AML-193 (cell line): ENCODE measurements around the gene PKHD1.
A peak's percentile ranks its signal among the peaks of the same experiment; 100 is the strongest.

Source experiments
- DNase-seq, 2 experiments: peaks; one replicate each; lab custom pipeline; 2025; lab: John Stamatoyannopoulos, UW

The PKHD1 gene

DNA sequence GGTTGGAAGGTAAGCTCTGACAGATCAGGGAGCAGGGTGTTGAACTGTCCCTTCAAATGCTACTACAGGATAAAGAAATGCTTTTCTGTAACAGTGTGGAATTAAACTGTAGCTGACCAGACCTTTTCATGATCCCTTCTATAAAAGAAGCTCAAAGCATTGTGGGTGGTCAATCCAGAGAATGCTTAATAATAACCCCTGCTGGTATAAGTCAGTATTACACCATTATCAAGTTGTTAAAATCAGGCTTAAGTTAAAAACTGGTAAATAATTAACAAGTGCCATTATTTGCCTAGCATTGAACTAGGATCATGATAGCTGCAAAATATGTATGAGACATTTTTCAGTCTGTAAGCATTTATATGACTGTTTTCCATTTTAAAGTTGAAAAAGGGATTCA lies 468.9 kb downstream of the PKHD1 start:
- DNase-seq = peak in 1 of 2 experiments; percentile 9

DNA sequence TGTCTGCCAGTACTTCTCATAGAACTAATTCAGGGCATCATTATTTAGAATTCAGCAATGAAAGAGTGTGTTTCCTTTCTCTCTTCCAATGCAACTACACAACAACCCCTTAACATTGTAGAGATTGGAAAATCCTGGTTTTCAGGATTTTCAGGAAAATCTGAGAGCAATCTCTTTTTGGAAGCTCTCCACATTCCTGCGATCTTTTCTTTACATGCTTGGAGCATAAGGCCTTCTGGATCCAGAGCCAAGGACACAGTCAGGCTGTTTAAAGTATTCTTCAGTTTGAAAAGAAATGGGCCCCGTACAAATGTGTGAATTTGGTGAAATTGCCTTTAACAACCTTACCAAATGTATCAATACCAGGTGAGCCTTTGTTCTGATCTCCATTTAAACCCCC lies 469.7 kb downstream of the PKHD1 start:
- no peak for DNase-seq

DNA sequence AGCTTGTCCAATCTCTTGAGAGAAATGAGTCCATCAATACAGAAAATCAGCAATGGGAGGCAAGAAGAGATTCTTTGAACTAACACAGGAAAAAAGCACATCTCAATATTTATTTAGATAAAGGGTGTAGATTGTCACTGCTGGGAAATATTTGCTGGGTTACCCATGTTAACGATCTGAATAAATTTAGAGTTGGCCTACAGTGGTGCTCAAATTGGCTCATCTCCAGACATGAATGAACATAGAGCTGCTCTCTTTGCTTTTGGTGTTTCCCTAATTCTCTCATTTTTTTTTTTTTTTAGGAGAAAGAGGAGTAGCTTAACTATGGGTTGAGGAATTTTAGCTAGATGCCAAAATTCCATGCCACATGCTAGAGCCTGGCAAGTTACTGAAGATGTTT lies 471.2 kb downstream of the PKHD1 start:
- DNase-seq = no peak

DNA sequence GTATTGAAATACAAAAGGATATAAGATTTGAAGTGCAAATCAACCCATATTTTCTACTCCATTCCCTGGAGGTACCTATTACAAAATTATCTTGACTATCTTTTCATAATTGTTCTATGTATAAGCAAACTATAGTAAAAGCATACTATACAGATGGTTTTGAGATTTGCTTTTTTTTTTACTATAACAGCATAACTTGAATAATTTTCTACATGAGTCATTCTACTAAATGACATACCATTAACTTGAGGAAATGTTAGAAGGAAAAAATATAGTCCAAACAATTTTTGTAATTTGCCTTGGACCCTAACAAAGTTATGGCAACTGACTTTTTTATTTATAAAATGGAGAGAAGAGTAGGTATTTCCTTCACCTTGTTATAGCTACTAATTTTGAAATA lies 472.7 kb downstream of the PKHD1 start:
- no peak for DNase-seq

DNA sequence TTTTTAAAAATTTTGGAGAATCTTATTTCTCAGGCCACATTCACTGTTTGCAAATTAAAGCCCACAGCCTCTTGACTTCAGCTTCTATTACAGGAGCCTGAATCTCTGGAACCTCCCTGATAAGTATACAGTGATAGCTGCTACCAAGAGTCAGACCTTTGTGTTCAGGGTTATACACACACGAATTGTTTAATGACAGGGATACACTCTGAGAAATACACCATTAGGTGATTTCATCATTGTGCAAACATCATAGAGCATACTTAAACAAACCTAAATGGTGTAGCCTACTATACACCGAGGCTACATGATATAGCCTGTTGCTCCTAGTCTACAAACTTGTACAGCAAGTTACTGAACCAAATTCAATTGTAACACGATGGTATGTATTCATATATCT lies 473.9 kb downstream of the PKHD1 start:
- DNase-seq = no peak

DNA sequence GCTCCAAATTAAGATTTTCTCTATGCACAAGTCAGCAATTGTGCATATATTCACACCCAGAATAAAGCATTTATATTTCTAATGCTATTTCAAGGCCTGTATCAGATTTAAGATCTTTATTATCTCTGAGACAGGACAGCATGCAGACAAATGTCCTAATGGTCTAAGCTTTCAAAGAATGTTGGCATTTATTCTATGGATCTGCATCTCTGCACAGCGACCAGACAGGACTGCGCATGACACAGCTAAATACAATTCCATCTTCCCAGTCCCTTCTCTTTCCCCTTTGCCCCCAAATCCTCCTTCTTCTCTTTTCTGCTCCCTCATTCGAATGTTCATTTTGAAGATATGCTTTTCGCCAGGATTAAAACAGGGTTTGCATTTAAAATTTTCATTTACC lies 478.5 kb downstream of the PKHD1 start:
- DNase-seq = no peak

DNA sequence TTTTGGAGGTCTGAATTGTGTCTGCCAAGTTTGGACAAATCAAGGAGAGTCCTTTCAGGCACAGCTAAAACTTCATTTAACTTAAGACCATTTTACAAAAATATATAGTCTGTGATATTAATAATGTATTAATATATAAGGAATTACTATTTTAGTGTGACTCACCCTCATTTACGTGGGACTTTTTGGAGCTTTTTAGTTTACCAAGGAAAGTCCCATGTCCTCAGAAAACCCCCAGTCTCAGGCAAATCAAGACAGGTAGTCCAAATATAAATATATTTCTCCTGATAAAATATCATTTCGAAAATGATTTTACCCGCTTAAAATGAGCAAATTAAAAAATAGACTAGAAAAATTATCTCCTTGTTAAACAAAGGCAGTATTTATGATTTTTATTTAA lies 479.0 kb downstream of the PKHD1 start:
- no peak for DNase-seq

DNA sequence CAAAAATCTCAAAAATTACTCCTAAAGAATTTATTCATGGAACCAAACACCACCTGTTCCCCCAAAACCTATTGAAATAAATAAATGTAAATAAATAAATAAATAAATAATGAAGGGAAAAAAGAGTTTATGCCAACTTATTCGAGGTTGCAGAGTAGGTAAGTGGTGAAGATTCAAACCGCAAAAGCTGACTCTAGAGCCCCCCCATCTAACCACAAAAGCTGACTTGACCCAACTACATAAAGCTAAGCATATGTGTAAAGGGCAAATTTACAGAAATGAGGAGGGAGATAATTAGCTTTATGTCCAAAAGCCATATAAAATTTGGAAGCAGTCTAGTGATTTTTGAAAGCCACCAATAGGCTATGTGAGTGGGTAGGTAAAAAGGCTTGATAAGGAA lies 486.9 kb downstream of the PKHD1 start:
- no peak for DNase-seq

DNA sequence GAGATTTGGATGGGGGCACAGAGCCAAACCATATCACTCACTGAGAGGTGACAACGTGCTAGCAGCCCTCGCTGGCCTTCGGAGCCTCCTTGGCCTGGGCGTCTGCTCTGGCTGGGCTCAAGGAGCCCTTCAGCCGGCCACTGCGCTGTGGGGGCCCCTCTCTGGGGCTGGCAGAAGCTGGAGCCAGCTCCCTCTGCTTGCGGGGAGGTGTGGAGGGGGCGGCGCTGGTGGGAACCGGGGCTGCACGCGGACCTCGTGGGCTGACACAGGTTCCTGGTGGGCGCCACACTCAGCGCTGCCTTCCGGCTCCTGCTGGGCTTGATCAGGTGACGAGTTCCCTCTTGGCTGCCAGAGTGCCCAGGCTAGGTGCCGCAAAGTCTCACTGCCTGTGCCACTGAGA lies 489.2 kb downstream of the PKHD1 start:
- DNase-seq = no peak

DNA sequence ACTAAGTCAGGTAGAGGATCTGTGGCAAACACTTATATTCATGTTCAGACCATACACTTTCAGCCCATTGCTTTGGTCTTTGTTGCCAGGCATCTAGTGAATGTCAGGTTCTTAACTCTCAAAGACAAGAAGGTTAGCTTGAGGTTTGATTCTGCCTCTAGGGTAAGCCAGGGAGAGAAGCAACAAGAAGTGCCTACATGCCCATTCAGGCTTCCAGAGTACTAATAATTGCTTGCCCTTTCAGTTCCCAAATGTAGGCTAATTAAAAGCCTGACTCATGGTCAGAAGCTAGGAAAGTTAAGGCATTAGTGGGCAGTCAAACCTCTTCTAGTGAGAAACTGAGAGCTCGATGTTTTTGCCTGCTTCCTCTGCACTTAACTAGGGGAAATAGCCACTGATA lies 492.4 kb downstream of the PKHD1 start:
- DNase-seq = no peak

DNA sequence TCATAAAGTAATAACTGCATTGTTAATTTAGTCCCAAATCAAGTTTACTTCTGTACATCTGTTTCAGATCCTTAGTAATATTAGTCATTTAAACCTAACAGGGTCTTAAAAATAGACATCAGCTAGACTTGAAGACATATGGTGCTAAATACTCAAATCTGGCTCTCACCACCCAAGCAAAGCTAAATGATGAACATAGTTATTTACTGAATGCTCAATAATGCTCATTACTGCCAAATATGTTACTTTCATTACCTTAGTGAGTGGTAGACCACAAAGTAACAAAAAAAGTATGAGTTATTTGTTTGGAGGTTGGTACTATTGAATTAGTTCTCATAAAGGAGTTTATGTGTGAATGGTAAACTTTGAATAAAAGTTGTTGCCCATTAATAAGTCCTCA lies 502.1 kb downstream of the PKHD1 start:
- DNase-seq = no peak

DNA sequence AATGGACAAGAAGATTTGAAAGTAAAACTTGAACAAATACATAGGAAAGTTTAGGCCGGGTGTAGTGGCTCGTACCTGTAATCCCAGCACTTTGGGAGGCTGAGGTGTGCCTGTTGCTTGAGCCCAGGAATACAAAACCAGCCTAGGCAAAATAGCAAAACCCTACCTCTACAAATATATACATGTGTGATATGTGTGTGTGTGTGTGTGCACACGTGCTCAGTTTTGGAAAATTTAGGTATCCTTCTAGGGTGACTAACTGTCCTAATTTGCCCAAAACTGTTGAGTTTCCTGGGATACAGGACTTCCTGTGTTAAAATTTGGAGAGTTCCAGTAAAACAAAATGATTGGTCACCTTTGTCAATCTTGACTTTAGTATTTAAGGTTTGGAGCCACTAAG lies 503.2 kb downstream of the PKHD1 start:
- DNase-seq = no peak

DNA sequence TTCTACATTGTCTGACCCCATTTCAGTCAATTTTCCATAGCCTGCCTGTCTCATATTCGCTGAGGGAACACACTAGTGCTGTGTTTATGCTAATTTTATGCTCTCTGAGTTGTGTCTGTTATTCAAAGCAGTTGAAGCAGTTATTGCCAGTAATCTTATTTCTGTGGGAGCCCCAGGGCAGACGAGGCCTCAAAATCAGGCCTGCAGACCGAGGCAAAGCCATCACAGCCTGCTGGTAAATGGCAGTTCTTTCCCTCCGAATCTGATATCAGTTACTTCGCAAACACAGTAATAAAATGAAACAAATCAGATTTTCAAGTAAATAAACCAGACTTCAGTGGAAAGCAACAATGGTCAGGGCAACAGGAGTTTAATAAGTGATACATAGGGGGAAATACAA lies 508.4 kb downstream of the PKHD1 start:
- no peak for DNase-seq

DNA sequence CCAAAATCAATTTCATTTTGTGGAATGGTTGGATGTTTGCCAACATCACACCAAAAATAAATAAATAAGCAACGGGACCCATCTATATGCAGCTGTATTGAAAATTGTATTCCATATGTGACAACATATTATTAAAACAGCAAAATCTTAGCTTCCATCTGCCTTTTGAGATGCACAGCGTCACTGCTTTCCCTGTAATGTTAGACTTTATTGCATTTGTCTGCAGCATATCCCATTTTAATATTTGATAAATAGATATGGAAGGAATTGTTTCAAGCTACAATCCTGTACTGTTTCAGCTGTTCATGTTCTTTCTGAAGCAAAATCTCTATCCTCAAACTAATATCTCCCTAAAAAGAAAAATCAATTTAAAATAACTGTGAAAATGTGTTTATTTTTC lies 509.1 kb downstream of the PKHD1 start:
- DNase-seq = no peak

DNA sequence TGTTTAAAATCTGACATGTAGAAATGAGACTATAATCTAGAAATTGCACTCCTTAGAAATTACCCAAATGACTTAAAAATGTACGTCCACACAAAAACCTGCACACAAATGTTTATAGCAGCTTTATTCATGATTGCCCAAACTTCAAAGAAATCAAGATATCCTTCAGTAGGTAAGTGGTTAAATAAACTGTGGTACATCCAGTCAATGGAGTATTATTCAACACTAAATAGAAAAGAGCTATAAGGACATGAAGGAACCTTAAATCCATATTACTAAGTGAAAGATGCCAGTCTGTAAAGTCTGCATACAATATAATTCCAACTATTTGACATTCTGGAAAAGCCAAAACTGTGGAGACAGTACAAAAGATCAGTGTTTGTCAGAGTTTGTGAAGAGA lies 513.4 kb downstream of the PKHD1 start:
- no peak for DNase-seq

DNA sequence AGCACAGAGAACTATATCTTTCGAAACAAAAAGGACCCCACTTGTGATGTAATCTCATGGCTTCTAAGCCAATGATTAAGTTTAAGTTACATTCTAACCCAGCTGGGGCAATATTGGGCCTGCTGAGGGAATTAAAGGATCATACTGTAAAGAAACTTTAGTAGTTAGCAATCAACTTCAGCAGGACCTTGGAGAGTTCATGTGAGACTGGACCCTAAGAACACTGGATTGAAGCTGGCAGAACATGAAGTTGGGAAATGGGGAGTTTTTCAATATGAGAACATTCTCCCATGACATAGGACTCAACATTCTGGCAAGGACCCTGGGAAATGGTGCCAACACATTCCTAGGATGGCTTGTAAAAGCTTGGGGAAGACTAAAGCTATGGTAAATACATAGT lies 516.2 kb downstream of the PKHD1 start:
- no peak for DNase-seq

DNA sequence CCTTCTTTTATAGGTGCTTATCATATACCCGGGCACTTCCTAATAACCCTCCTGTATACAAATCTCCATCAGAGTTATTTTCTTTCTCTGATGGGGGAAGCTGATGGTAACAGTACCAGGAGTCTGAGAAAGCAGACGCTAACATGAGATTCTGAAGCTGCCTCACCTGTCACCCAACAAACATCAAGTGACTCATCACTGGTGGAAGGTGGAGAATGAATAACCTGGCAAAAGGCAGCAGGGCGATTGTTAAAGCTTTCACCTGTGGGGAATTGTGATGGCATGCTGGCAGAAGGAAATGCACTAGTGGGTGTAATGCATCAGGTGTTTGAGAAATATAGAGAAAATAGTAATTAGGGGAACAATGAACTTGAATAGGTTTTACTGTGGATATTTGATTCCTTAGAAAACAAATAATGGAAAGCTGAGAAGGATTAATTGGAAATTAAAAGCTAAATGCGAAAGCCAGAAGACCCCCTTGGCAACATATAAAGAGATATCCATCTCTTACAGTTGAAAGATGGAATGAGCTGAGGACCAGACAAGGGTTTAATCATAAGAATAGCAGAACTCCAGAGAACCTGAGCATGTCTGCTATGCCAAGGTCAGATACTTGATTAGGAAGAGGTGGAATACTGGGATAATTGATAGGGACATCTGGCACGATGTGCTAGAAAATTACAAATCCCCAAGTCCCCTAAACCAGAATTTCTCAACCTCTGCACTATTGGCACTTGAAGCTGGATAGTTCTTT lies 517.1 kb downstream of the PKHD1 start:
- DNase-seq = no peak

DNA sequence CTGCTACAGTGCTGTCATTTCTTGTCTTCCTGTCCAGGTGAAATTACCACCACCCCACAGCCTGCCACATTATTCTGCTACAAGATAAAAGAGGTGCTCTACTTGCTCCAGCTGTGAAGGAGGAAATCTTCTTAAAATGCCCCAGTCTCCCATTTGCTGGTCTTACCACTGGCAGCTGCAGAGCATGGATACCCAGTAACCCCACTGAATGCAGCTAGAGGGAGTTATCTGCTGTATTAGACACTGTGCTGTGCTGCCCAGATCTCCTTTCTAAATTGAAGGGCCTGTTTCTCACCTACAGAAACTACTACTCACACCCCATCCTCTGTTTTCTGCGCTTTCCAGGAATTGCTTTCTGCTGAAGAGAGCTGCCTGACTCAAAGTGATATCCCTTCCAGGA lies 517.8 kb downstream of the PKHD1 start:
- no peak for DNase-seq

DNA sequence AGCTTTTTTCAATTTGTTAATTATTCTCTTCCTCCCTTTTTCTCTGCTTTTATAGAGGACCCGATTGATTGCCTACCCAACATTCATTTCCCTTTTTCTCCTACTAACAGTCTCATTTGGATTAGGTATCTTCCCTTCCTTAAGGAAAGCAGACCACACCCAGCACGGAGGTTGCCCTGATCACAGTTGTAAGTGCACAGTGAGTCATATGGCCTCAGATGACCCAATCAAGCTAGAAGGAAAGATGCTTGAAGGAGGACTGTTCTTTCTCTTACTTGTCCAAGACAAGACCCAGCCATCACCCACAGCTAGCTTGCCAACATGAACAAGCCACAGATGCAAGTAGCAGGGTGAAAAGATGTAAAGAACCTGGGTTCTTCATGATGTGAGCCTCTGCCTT lies 518.6 kb downstream of the PKHD1 start:
- DNase-seq = no peak

DNA sequence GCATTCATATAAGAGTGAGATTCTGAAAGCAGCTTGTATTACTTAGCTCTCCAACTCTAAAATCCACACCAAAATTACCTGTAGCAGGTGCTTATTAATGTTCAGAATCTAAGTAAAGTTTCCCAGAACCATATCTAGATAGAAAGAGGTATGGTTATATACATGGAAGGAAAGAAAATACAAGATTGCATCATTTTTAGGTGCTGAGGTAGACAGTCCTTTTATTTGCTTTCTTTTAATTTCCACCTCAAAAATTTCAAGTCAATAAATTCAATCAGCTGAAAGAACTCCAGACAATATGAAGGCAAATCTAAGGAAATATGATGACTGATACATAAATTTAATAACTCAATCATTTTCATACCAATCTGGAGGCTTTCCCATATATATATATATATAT lies 521.9 kb downstream of the PKHD1 start:
- no peak for DNase-seq
